Gastrocnemius medialis (tissue), 4 donors: ENCODE measurements around the gene ARF3.

ENCODE experiments used
- POLR2A ChIP-seq, 2 donors: fragments of 450-650 bp; IDR thresholded peaks; one replicate each; pipeline ENCODE4 v1.6.1; 2017; ENCODE audit warnings: antibody characterized with exemption in 2 of 2, mild to moderate bottlenecking in 2 of 2, moderate library complexity in 2 of 2
- TF ChIP-seq, protein P1 (sequence below), 5 experiments: fragments of 450-650 bp in 3 of 5; fragments of 200-600 bp in 2 of 5; sonication (generic) in 2 of 5; IDR thresholded peaks in 4 of 5; conservative IDR thresholded peaks in 1 of 5; 1 replicate in 4 of 5; 2 replicates in 1 of 5; pipeline ENCODE4 v1.5.1; 2016 to 2019; ENCODE audit warnings: antibody characterized with exemption in 5 of 5, mild to moderate bottlenecking in 3 of 5, moderate library complexity in 3 of 5

DNA sequence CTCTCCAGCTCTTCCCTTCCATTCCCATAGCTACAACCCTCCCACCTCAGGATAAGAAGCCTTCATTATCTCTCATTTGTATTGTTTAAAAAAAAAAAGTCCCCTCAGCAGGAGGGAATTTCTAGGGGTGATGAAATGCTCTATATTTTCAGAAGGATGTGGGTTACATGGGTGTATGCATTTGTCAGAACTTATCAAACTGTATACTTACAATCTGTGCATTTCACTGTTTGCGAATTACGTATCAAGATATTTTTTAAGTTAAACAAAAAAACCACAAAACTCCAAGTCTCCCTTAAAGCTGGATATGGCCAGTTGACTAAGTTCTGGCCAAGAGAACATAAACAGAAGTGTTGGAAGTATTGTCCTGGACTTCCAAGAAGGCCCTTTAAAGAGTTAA lies 30.0 kb downstream of the ARF3 start:
- TF ChIP-seq, protein P1, sequence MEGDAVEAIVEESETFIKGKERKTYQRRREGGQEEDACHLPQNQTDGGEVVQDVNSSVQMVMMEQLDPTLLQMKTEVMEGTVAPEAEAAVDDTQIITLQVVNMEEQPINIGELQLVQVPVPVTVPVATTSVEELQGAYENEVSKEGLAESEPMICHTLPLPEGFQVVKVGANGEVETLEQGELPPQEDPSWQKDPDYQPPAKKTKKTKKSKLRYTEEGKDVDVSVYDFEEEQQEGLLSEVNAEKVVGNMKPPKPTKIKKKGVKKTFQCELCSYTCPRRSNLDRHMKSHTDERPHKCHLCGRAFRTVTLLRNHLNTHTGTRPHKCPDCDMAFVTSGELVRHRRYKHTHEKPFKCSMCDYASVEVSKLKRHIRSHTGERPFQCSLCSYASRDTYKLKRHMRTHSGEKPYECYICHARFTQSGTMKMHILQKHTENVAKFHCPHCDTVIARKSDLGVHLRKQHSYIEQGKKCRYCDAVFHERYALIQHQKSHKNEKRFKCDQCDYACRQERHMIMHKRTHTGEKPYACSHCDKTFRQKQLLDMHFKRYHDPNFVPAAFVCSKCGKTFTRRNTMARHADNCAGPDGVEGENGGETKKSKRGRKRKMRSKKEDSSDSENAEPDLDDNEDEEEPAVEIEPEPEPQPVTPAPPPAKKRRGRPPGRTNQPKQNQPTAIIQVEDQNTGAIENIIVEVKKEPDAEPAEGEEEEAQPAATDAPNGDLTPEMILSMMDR (IDR thresholded peaks at IDR 0.05 in 4 of 5, conservative IDR thresholded peaks at IDR 0.05 in 1 of 5): no peak
- TF ChIP-seq POLR2A (IDR thresholded peaks at IDR 0.05): no peak
